ENCODE measurements around the gene MYO3A. TPM values are rescaled to one million over a fixed set of nuclear protein-coding genes. Genes with fewer than 3 reads are reported as not detected.
"Not testable (repeated sequence)": the region's sequence is repeated elsewhere in the genome, so short reads cannot be mapped to it uniquely, and the experiment has no call there.

The MYO3A gene
- total RNA-seq, 1 donor from 2014 or later, result not detected

DNA sequence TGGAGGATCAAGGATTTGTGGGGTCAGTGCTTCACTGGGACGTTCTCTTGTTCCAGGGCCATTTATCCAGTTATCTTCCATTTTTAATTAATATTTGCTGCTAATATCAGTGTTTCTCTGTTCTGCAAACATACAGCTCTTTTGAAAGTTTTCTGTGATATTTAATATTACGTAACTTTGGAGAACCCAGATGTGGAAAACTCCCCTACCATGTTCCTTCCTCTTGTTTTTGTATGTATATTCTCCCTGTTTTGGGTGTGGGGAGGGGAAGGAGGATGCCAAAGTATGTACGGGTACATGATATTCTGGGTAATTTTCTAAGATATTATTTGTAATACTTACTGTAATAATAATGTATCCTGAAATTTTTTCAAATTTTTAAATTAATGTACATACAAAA, 55.9 kb downstream of the MYO3A start:
- TF ChIP-seq, protein P1, sequence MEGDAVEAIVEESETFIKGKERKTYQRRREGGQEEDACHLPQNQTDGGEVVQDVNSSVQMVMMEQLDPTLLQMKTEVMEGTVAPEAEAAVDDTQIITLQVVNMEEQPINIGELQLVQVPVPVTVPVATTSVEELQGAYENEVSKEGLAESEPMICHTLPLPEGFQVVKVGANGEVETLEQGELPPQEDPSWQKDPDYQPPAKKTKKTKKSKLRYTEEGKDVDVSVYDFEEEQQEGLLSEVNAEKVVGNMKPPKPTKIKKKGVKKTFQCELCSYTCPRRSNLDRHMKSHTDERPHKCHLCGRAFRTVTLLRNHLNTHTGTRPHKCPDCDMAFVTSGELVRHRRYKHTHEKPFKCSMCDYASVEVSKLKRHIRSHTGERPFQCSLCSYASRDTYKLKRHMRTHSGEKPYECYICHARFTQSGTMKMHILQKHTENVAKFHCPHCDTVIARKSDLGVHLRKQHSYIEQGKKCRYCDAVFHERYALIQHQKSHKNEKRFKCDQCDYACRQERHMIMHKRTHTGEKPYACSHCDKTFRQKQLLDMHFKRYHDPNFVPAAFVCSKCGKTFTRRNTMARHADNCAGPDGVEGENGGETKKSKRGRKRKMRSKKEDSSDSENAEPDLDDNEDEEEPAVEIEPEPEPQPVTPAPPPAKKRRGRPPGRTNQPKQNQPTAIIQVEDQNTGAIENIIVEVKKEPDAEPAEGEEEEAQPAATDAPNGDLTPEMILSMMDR (IDR thresholded peaks at IDR 0.05), result no peak
- no peak for DNase-seq (ENCODE audit: low spot score)
- Mint-ChIP-seq H3K4me3 (ENCODE audit: unreplicated experiment) (no peak overlapping the region), H3K4me1 (ENCODE audit: low read depth) (no peaks in the 10 kb centered on the region), H3K27ac (ENCODE audit: unreplicated experiment) (no peak overlapping the region), H3K27me3 (ENCODE audit: low read depth) (no peaks in the 10 kb centered on the region), H3K36me3 (ENCODE audit: low read depth) (no peaks in the 10 kb centered on the region), H3K9me3 (ENCODE audit: low read depth) (peaks cover 15% of the 10 kb centered on the region)

DNA sequence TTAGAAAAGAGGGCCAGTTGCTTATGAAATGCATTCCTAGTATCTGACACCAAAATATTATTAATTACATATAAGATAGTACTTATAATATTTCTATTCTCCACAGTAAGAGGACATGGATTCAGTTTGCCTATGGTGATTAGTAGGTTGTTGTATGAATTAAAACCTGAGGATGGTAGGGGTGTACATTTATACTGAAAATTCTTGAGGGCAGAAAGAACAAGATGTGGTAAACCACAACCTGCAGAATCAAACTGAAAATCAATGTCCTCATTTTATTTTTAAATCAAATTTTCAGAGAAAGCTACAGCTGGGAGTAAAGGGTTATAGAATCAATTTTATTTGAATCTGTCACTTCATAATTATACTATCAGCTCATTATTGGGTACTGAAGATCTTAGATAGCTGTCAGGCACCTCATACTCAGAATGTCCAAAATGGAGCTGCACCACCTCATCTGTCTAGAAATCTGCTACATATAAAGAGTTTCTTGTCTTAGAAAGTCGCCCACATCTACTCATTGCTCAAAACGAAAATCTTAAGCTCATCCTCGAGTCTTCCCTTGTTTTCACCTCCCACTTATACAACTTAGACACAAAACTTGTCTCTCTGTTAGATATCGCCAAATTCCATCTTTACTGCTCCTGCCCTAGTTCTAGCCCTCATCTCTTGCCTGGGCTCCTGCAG, 65.4 kb downstream of the MYO3A start:
- H3K9me3 Mint-ChIP-seq (ENCODE audit: low read depth), result peaks cover 8% of the 10 kb centered on the region
- TF ChIP-seq, protein P1 (IDR thresholded peaks at IDR 0.05), result no peak
- no peaks in the 10 kb centered on the region for H3K4me1 Mint-ChIP-seq (ENCODE audit: low read depth)
- no peaks in the 10 kb centered on the region for H3K36me3 Mint-ChIP-seq (ENCODE audit: low read depth)
- no peak overlapping the region for H3K4me3 Mint-ChIP-seq (ENCODE audit: unreplicated experiment)
- DNase-seq (ENCODE audit: low spot score), result no peak
- H3K27me3 Mint-ChIP-seq (ENCODE audit: low read depth), result peaks cover 3% of the 10 kb centered on the region
- H3K27ac Mint-ChIP-seq (ENCODE audit: unreplicated experiment), result no peak overlapping the region

GRCh38 chr10:26000971-26001370, 66.9 kb downstream of the MYO3A start:
- no peaks in the 10 kb centered on the region for H3K4me1 Mint-ChIP-seq (ENCODE audit: low read depth)
- H3K27me3 Mint-ChIP-seq (ENCODE audit: low read depth), result peaks cover 3% of the 10 kb centered on the region
- no peaks in the 10 kb centered on the region for H3K36me3 Mint-ChIP-seq (ENCODE audit: low read depth)
- no peak overlapping the region for H3K27ac Mint-ChIP-seq (ENCODE audit: unreplicated experiment)
- TF ChIP-seq, protein P1 (IDR thresholded peaks at IDR 0.05), result no peak
- no peaks in the 10 kb centered on the region for H3K9me3 Mint-ChIP-seq (ENCODE audit: low read depth)
- no peak overlapping the region for H3K4me3 Mint-ChIP-seq (ENCODE audit: unreplicated experiment)
- no peak for DNase-seq (ENCODE audit: low spot score)

GRCh38 chr10:26002466-26002865, 68.4 kb downstream of the MYO3A start:
- not testable (repeated sequence) for H3K9me3 Mint-ChIP-seq (ENCODE audit: low read depth); H3K4me3 Mint-ChIP-seq (ENCODE audit: unreplicated experiment); H3K36me3 Mint-ChIP-seq (ENCODE audit: low read depth); H3K4me1 Mint-ChIP-seq (ENCODE audit: low read depth); H3K27ac Mint-ChIP-seq (ENCODE audit: unreplicated experiment); DNase-seq (ENCODE audit: low spot score); H3K27me3 Mint-ChIP-seq (ENCODE audit: low read depth)

DNA sequence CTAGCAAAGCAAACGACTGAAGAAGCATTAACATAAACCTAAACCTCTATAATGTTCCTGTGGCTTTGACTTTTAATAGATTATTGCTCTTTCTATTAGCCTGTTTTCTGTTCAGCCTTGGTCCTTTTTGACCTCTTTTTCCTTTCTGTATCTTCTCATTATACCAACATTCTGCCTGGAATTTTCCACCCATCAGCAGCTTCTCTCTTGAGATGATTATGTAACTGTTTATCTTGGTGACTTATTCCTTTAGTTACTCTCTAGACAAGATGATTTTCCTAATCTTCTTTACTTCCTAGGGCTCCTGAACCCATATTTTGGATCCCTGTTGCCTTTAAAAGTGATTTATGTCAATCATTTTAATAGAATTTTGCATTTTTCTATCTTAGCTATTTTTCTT, 81.1 kb downstream of the MYO3A start:
- no peaks in the 10 kb centered on the region for H3K27me3 Mint-ChIP-seq (ENCODE audit: low read depth)
- H3K9me3 Mint-ChIP-seq (ENCODE audit: low read depth), result peaks cover 19% of the 10 kb centered on the region
- no peak for DNase-seq (ENCODE audit: low spot score)
- H3K36me3 Mint-ChIP-seq (ENCODE audit: low read depth), result no peaks in the 10 kb centered on the region
- H3K4me1 Mint-ChIP-seq (ENCODE audit: low read depth), result no peaks in the 10 kb centered on the region
- TF ChIP-seq, protein P1 (IDR thresholded peaks at IDR 0.05), result no peak
- no peak overlapping the region for H3K27ac Mint-ChIP-seq (ENCODE audit: unreplicated experiment)
- no peak overlapping the region for H3K4me3 Mint-ChIP-seq (ENCODE audit: unreplicated experiment)

DNA sequence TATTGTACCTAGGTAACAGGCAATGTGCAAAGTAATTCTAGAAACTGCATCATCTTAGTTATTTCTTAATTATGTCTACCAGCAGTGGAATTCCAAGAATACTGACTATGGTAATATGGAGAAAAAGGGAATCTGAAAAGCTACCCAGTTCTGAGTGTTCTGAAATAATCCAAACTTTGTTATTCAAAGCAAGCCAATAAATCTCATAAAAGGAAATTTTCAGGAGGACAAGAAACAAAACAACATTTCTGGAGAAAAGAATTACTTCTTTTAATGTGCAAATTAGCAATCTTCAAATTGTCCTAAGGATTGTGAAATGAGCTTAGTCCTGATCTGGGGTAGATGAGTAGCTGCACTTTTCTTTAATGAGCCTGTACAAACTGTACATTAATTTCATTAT, 88.8 kb downstream of the MYO3A start:
- Mint-ChIP-seq H3K27me3 (ENCODE audit: low read depth) (no peaks in the 10 kb centered on the region), H3K4me3 (ENCODE audit: unreplicated experiment) (no peak overlapping the region), H3K36me3 (ENCODE audit: low read depth) (no peaks in the 10 kb centered on the region), H3K4me1 (ENCODE audit: low read depth) (no peaks in the 10 kb centered on the region), H3K27ac (ENCODE audit: unreplicated experiment) (no peak overlapping the region), H3K9me3 (ENCODE audit: low read depth) (no peaks in the 10 kb centered on the region)
- DNase-seq (ENCODE audit: low spot score), result no peak
- TF ChIP-seq, protein P1 (IDR thresholded peaks at IDR 0.05), result no peak
